Spinal cord (tissue), 10 donors: ENCODE data around the gene TWF2. TPM values are rescaled to one million over a fixed set of nuclear protein-coding genes. Genes with fewer than 3 reads are reported as not detected.
A peak's percentile ranks its signal among the peaks of the same experiment; 100 is the strongest.

Source experiments
- DNase-seq, 6 donors: peaks; one replicate each; pipeline versions ENCODE4 v3.0.0 to v3.0.0-alpha.2; 2013 to 2015; ENCODE audit warnings: low spot score in 6 of 6, low read depth in 4 of 6
- H3K27ac ChIP-seq: one replicate; pipeline ENCODE4 v1.5.1; 2013; ENCODE audit warnings: low read depth, low read length, control low read depth
- H3K27me3 ChIP-seq: one replicate; pipeline ENCODE4 v1.6.1; 2013; ENCODE audit warnings: low read length; ENCODE audit not compliant: control insufficient read depth, insufficient read depth
- H3K36me3 ChIP-seq: one replicate; pipeline ENCODE4 v1.6.1; 2013; ENCODE audit warnings: low read length; ENCODE audit not compliant: control insufficient read depth, insufficient read depth
- H3K4me1 ChIP-seq: one replicate; pipeline ENCODE4 v1.6.1; 2013; ENCODE audit warnings: low read length; ENCODE audit not compliant: control insufficient read depth, insufficient read depth
- H3K4me3 ChIP-seq: one replicate; pipeline ENCODE4 v1.5.1; 2013; ENCODE audit warnings: low read depth, low read length, control low read depth
- H3K9me3 ChIP-seq: one replicate; pipeline ENCODE4 v1.6.1; 2013; ENCODE audit warnings: low read length; ENCODE audit not compliant: control insufficient read depth, insufficient read depth
- WGBS: methylation state at CpG from one replicate; pipeline ENCODE4 v1.1.5; 2013; ENCODE audit warnings: missing lambda C conversion rate; ENCODE audit not compliant: insufficient coverage; 5-methylcytosine and 5-hydroxymethylcytosine counted together
- polyA plus RNA-seq, 2 donors: library from polyadenylated mRNA; unstranded; fragments of 120-200 nt; gene quantifications; one replicate each; pipeline ENCODE4 v1.2.1, GENCODE V29; 2013; ENCODE audit not compliant: insufficient read length in 2 of 2
- total RNA-seq, 2 donors: library from RNA; depleted of rRNA in 1 of 2; stranded (reverse); fragments of 120-200 nt in 1 of 2; fragments of >200 nt in 1 of 2; gene quantifications; one replicate each; pipeline versions ENCODE4 v1.2.3 to v1.2.4, GENCODE V29; 2013 to 2014
- donor health status: healthy.

Gene TWF2
- total and polyA plus RNA-seq, 4 donors, result 20.8 to 36.3 (median 30.9) TPM

GRCh38 chr3:52198643-52199608 lies 40.0 kb downstream of the TWF2 start:
- no peaks in the 10 kb centered on the region for H3K9me3 ChIP-seq
- 64% methylated on average over 5 of the region's 14 CpGs for WGBS
- H3K27ac ChIP-seq, result no peak overlapping the region
- DNase-seq, result no peak
- H3K4me3 ChIP-seq, result peak overlapping the region; percentile 86
- peaks cover 23% of the 10 kb centered on the region for H3K36me3 ChIP-seq
- no peaks in the 10 kb centered on the region for H3K27me3 ChIP-seq
- H3K4me1 ChIP-seq, result peaks cover 18% of the 10 kb centered on the region

- under 1% methylated on average over 71 of the region's 71 CpGs for WGBS
- no peaks in the 10 kb centered on the region for H3K27me3 ChIP-seq
- H3K4me1 ChIP-seq, result peaks cover 21% of the 10 kb centered on the region
- H3K27ac ChIP-seq, result peak within 1 kb of the TSS; percentile 73
- peak; percentile 82 to 96 (median 86) for DNase-seq
- no peaks in the 10 kb centered on the region for H3K9me3 ChIP-seq
- H3K4me3 ChIP-seq, result peak within 1 kb of the TSS; percentile 86
- H3K36me3 ChIP-seq, result peaks cover 18% of the 10 kb centered on the region
Measured at GRCh38 chr3:52197842-52198625, 40.9 kb downstream of the TWF2 start, which contains the start of gene ALAS1. Gene ALAS1 (plus strand): TSS chr3:52198160. CDS start chr3:52199242, 1,082 bp downstream.

- H3K36me3 ChIP-seq, result peaks cover 15% of the 10 kb centered on the region
- H3K27me3 ChIP-seq, result no peaks in the 10 kb centered on the region
- peak overlapping the region; percentile 73 for H3K27ac ChIP-seq
- H3K4me1 ChIP-seq, result peaks cover 22% of the 10 kb centered on the region
- no peak for DNase-seq
- H3K4me3 ChIP-seq, result peak overlapping the region; percentile 86
- H3K9me3 ChIP-seq, result no peaks in the 10 kb centered on the region
- WGBS, result 68% methylated on average over 7 of the region's 10 CpGs
Measured at GRCh38 chr3:52197499-52197841, 41.5 kb downstream of the TWF2 start.

- no peak overlapping the region for H3K27ac ChIP-seq
- peaks cover 22% of the 10 kb centered on the region for H3K4me1 ChIP-seq
- WGBS, result 50% methylated on average over 2 of the region's 3 CpGs
- no peak overlapping the region for H3K4me3 ChIP-seq
- DNase-seq, result no peak
- H3K27me3 ChIP-seq, result no peaks in the 10 kb centered on the region
- no peaks in the 10 kb centered on the region for H3K9me3 ChIP-seq
- peaks cover 10% of the 10 kb centered on the region for H3K36me3 ChIP-seq
Measured at GRCh38 chr3:52196977-52197376, 42.0 kb downstream of the TWF2 start.

- 83% methylated on average over 10 of the region's 10 CpGs for WGBS
- DNase-seq, result no peak
Measured at GRCh38 chr3:52195823-52196331, 43.1 kb downstream of the TWF2 start.

GRCh38 chr3:52195291-52195597 lies 43.7 kb downstream of the TWF2 start:
- H3K36me3 ChIP-seq, result peaks cover under 1% of the 10 kb centered on the region
- H3K4me1 ChIP-seq, result peaks cover 34% of the 10 kb centered on the region
- H3K4me3 ChIP-seq, result no peak overlapping the region
- WGBS, result 100% methylated on average over 2 of the region's 3 CpGs
- no peaks in the 10 kb centered on the region for H3K9me3 ChIP-seq
- no peaks in the 10 kb centered on the region for H3K27me3 ChIP-seq
- H3K27ac ChIP-seq, result no peak overlapping the region
- no peak for DNase-seq

More at GRCh38 chr3:52195823-52196331, 43.1 kb downstream of the TWF2 start:
- H3K27me3 ChIP-seq, result no peaks in the 10 kb centered on the region
- H3K4me1 ChIP-seq, result peaks cover 27% of the 10 kb centered on the region
- H3K9me3 ChIP-seq, result no peaks in the 10 kb centered on the region
- H3K27ac ChIP-seq, result no peak overlapping the region
- no peak overlapping the region for H3K4me3 ChIP-seq
- peaks cover 4% of the 10 kb centered on the region for H3K36me3 ChIP-seq

DNA sequence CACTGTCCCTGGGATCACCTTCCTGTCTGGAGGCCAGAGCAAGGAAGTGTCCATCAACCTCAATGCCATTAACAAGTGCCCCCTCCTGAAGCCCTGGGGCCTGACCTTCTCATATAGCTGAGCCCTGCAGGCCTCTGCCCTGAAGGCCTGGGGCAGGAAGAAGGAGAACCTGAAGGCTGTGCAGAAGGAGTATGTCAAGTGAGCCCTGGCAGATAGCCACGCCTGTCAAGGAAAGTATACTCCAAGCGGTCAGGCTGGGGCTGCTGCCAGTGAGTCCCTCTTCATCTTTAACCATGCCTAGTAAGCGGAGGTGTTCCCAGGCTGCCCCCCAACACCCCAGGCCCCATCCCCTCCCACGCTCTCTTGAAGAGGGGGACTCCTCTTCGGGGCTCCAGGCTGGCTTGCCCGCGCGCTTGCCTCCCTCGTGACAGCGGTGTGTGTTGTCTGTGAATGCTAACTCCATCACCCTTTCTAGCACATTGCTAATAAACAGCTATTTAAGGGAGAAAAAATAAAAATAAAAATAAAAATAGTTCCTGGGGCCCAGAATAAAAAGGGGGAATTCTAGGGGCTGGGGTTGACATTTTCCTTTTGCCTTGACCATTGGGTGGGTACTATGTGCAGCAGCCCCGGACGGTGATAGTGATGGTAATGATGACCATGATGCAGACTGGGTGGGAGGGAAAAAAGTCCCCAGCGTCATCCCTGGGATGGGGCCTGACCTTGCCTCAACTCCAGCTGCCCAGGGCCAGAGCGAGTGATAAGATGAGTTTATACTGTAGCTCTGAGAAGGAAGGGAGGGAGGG lies 44.3 kb downstream of the TWF2 start:
- H3K36me3 ChIP-seq, result no peaks in the 10 kb centered on the region
- H3K4me3 ChIP-seq, result no peak overlapping the region
- H3K4me1 ChIP-seq, result peaks cover 39% of the 10 kb centered on the region
- H3K27ac ChIP-seq, result no peak overlapping the region
- no peaks in the 10 kb centered on the region for H3K9me3 ChIP-seq
- H3K27me3 ChIP-seq, result no peaks in the 10 kb centered on the region
- 79% methylated on average over 5 of the region's 14 CpGs for WGBS
- no peak for DNase-seq

GRCh38 chr3:52193065-52193464 lies 45.9 kb downstream of the TWF2 start:
- H3K9me3 ChIP-seq, result no peaks in the 10 kb centered on the region
- peaks cover 35% of the 10 kb centered on the region for H3K4me1 ChIP-seq
- H3K27ac ChIP-seq, result no peak overlapping the region
- no peaks in the 10 kb centered on the region for H3K36me3 ChIP-seq
- DNase-seq, result peak in 1 of 6 donors; percentile 41
- no peak overlapping the region for H3K4me3 ChIP-seq
- 57% methylated on average over 16 of the region's 18 CpGs for WGBS
- H3K27me3 ChIP-seq, result no peaks in the 10 kb centered on the region

- Histone ChIP-seq H3K27me3 (no peaks in the 10 kb centered on the region), H3K27ac (no peak overlapping the region), H3K9me3 (no peaks in the 10 kb centered on the region), H3K36me3 (no peaks in the 10 kb centered on the region), H3K4me3 (no peak overlapping the region), H3K4me1 (peaks cover 25% of the 10 kb centered on the region)
- DNase-seq, result no peak
- whole genome bisulfite sequencing, result 91% methylated on average over 2 of the region's 4 CpGs
Measured at GRCh38 chr3:52191663-52192062, 47.3 kb downstream of the TWF2 start.
